Loucy (cell line): ENCODE results near the gene MOGAT3.

Source experiments
- H2AFZ ChIP-seq: fragments of 200-600 bp; sonication (generic); 2 replicates; pipeline ENCODE4 v1.6.0; 2016; ENCODE audit warnings: antibody characterized with exemption, mild to moderate bottlenecking, low read length, moderate library complexity
- H3F3A ChIP-seq: fragments of 200-600 bp; 2 replicates; pipeline ENCODE4 v1.6.0; 2016; ENCODE audit warnings: antibody characterized with exemption, low read depth, mild to moderate bottlenecking
- H3K27me3 ChIP-seq: fragments of 200-600 bp; sonication (generic); 2 replicates; pipeline ENCODE4 v1.6.1; 2014; ENCODE audit warnings: low read length, mild to moderate bottlenecking; ENCODE audit not compliant: insufficient read depth, poor library complexity, severe bottlenecking
- H3K36me3 ChIP-seq: fragments of 200-600 bp; sonication (generic); 2 replicates; pipeline ENCODE4 v1.6.1; 2016; ENCODE audit warnings: low read length; ENCODE audit not compliant: insufficient read depth
- H3K4me1 ChIP-seq: fragments of 200-600 bp; sonication (generic); 2 replicates; pipeline ENCODE4 v1.5.1; 2014; ENCODE audit warnings: low read length, mild to moderate bottlenecking; ENCODE audit not compliant: insufficient read depth, poor library complexity, severe bottlenecking
- H3K4me2 ChIP-seq: fragments of 200-600 bp; sonication (generic); 2 replicates; pipeline ENCODE4 v1.6.0; 2014; ENCODE audit warnings: antibody characterized with exemption, low read length, low read depth, mild to moderate bottlenecking; ENCODE audit not compliant: poor library complexity, severe bottlenecking
- H3K4me3 ChIP-seq: fragments of 200-600 bp; sonication (generic); 2 replicates; pipeline ENCODE4 v1.5.1; 2014; ENCODE audit warnings: low read length, mild to moderate bottlenecking, mixed read lengths; ENCODE audit not compliant: poor library complexity, severe bottlenecking
- H3K79me2 ChIP-seq: fragments of 200-600 bp; sonication (generic); 2 replicates; pipeline ENCODE4 v1.6.1; 2014; ENCODE audit warnings: low read length; ENCODE audit not compliant: insufficient read depth
- H3K9ac ChIP-seq: fragments of 200-600 bp; sonication (generic); 2 replicates; pipeline ENCODE4 v1.6.0; 2014; ENCODE audit warnings: mild to moderate bottlenecking, low read depth, low read length, moderate library complexity; ENCODE audit not compliant: poor library complexity, severe bottlenecking
- H3K9me2 ChIP-seq: fragments of 200-600 bp; sonication (generic); replicated peaks from 2 replicates; pipeline ENCODE4 v1.6.1; 2016; ENCODE audit warnings: low read depth, low read length, mixed read lengths
- H3K9me3 ChIP-seq: fragments of 200-600 bp; sonication (generic); 2 replicates; pipeline ENCODE4 v1.6.1; 2014; ENCODE audit warnings: mild to moderate bottlenecking, antibody characterized with exemption, low read length, low read depth; ENCODE audit not compliant: insufficient read depth
- H4K20me1 ChIP-seq: fragments of 200-600 bp; sonication (generic); 2 replicates; pipeline ENCODE4 v1.6.0; 2014; ENCODE audit warnings: antibody characterized with exemption, low read length, mild to moderate bottlenecking; ENCODE audit not compliant: insufficient read depth, poor library complexity, severe bottlenecking
- CTCF ChIP-seq: fragments of 200-600 bp; sonication (generic); conservative IDR thresholded peaks from 2 replicates; pipeline ENCODE4 v1.5.1; 2014; ENCODE audit warnings: mild to moderate bottlenecking, antibody characterized with exemption, low read length
- EZH2phosphoT487 ChIP-seq: fragments of 200-600 bp; IDR thresholded peaks from 2 replicates; pipeline ENCODE4 v1.6.1; 2018; ENCODE audit warnings: antibody characterized with exemption, mild to moderate bottlenecking, moderate library complexity, borderline replicate concordance

The MOGAT3 gene

GRCh38 chr7:101172005-101172853 is 28.6 kb downstream of the MOGAT3 start:
- Histone ChIP-seq H3K79me2 (no peaks in the 10 kb centered on the region), H3K4me3 (peak overlapping the region; percentile 61), H3K4me2 (peak overlapping the region; percentile 82)

GRCh38 chr7:101171442-101171837 is 29.4 kb downstream of the MOGAT3 start:
- H3F3A ChIP-seq: no peaks in the 10 kb centered on the region
- H3K79me2 ChIP-seq: no peaks in the 10 kb centered on the region
- H2AFZ ChIP-seq: peak overlapping the region; percentile 17
- H3K4me1 ChIP-seq: peaks cover 41% of the 10 kb centered on the region
- no peaks in the 10 kb centered on the region for H3K36me3 ChIP-seq
- H4K20me1 ChIP-seq: no peaks in the 10 kb centered on the region
- no peaks in the 10 kb centered on the region for H3K27me3 ChIP-seq
- H3K4me3 ChIP-seq: peak overlapping the region; percentile 61
- peak overlapping the region; percentile 82 for H3K4me2 ChIP-seq
- TF ChIP-seq CTCF (peak; percentile 32), EZH2phosphoT487 (no peak)
- H3K9me2 ChIP-seq: no peaks in the 10 kb centered on the region
- H3K9ac ChIP-seq: peak overlapping the region; percentile 16
- H3K9me3 ChIP-seq: no peaks in the 10 kb centered on the region

More at GRCh38 chr7:101172005-101172853, 28.6 kb downstream of the MOGAT3 start:
- no peak for TF ChIP-seq CTCF
- TF ChIP-seq EZH2phosphoT487: no peak
- Histone ChIP-seq H3K36me3 (no peaks in the 10 kb centered on the region), H4K20me1 (no peaks in the 10 kb centered on the region), H3K4me1 (peaks cover 38% of the 10 kb centered on the region), H3F3A (no peaks in the 10 kb centered on the region), H2AFZ (no peak overlapping the region), H3K9ac (peak overlapping the region; percentile 16), H3K9me3 (no peaks in the 10 kb centered on the region), H3K27me3 (no peaks in the 10 kb centered on the region), H3K9me2 (no peaks in the 10 kb centered on the region)

- Histone ChIP-seq H3K4me3 (peak overlapping the region; percentile 61), H3K9ac (peak overlapping the region; percentile 16)
Measured at GRCh38 chr7:101170617-101171441, 30.0 kb downstream of the MOGAT3 start.

More at GRCh38 chr7:101170617-101171441, 30.0 kb downstream of the MOGAT3 start:
- Histone ChIP-seq H3K79me2 (no peaks in the 10 kb centered on the region), H3K4me2 (peak overlapping the region; percentile 82), H3K9me3 (no peaks in the 10 kb centered on the region), H3K4me1 (peaks cover 41% of the 10 kb centered on the region), H2AFZ (peak overlapping the region; percentile 17), H4K20me1 (peaks cover 2% of the 10 kb centered on the region), H3K36me3 (no peaks in the 10 kb centered on the region), H3K9me2 (no peaks in the 10 kb centered on the region), H3F3A (no peaks in the 10 kb centered on the region), H3K27me3 (no peaks in the 10 kb centered on the region)
- no peak for TF ChIP-seq CTCF
- no peak for TF ChIP-seq EZH2phosphoT487
